ENCODE results near the gene RBM3.

Gene RBM3

GRCh38 chrX:48578661-48579128, 4.4 kb downstream of the RBM3 start:
- DNase-seq, result no peak

GRCh38 chrX:48579259-48579658, 5.0 kb downstream of the RBM3 start:
- DNase-seq, result no peak

GRCh38 chrX:48580662-48581061, 6.4 kb downstream of the RBM3 start:
- no peak for DNase-seq

GRCh38 chrX:48584698-48585097, 10.4 kb downstream of the RBM3 start:
- no peak for DNase-seq

GRCh38 chrX:48589482-48590162, 15.3 kb downstream of the RBM3 start:
- no peak for DNase-seq

- no peak for DNase-seq
Measured at GRCh38 chrX:48590203-48591103, 16.2 kb downstream of the RBM3 start.

- DNase-seq, result no peak
Measured at GRCh38 chrX:48591255-48591791, 17.0 kb downstream of the RBM3 start.

GRCh38 chrX:48592971-48593370, 18.7 kb downstream of the RBM3 start:
- DNase-seq, result no peak

GRCh38 chrX:48595929-48596328, 21.6 kb downstream of the RBM3 start:
- no peak for DNase-seq

- DNase-seq, result peak in 1 of 2 experiments; percentile 67
Measured at GRCh38 chrX:48597353-48598264, 23.3 kb downstream of the RBM3 start, which contains the start of gene WDR13. Gene WDR13, plus strand, starts transcription at chrX:48597492. Its CDS starts 505 bp downstream, at chrX:48597997.

- no peak for DNase-seq
Measured at GRCh38 chrX:48598614-48599013, 24.3 kb downstream of the RBM3 start.

GRCh38 chrX:48599341-48599740, 25.1 kb downstream of the RBM3 start:
- no peak for DNase-seq

- no peak for DNase-seq
Measured at GRCh38 chrX:48600226-48600625, 25.9 kb downstream of the RBM3 start.

GRCh38 chrX:48601741-48602394, 27.6 kb downstream of the RBM3 start:
- no peak for DNase-seq

- DNase-seq, result no peak
Measured at GRCh38 chrX:48604701-48605100, 30.4 kb downstream of the RBM3 start.

- DNase-seq, result no peak
Measured at GRCh38 chrX:48606091-48606490, 31.8 kb downstream of the RBM3 start.

GRCh38 chrX:48611703-48612102, 37.4 kb downstream of the RBM3 start:
- DNase-seq, result no peak

GRCh38 chrX:48613502-48614160, 39.3 kb downstream of the RBM3 start:
- DNase-seq, result no peak

GRCh38 chrX:48616576-48616975, 42.3 kb downstream of the RBM3 start:
- no peak for DNase-seq

GRCh38 chrX:48617542-48618340, 43.5 kb downstream of the RBM3 start:
- DNase-seq, result no peak
